H1 (cell line): Measurements from ENCODE around the gene PTCHD1. TPM values are rescaled to one million over a fixed set of nuclear protein-coding genes. Genes with fewer than 3 reads are reported as not detected.

Source experiments
- CTCF ChIA-PET: fragments of 300-600 bp; sonication (Branson Sonifier 250); formaldehyde crosslinking; loops from one replicate; lab custom pipeline; 2021; ENCODE audit not compliant: partially characterized antibody; lab: Charles Lee
- POLR2A ChIA-PET: fragments of 300-600 bp; sonication (Branson Sonifier 250); formaldehyde crosslinking; loops from one replicate; lab custom pipeline; 2021; ENCODE audit warnings: inconsistent platforms; ENCODE audit not compliant: partially characterized antibody; lab: Charles Lee
- DNase-seq, 2 experiments: peaks; one replicate each; pipeline versions ENCODE4 v3.0.0 to v3.0.0-alpha.2; 2010 to 2022; ENCODE audit warnings: low spot score in 2 of 2, low read depth in 1 of 2, mixed read lengths in 1 of 2
- FAIRE-seq: peaks from 2 replicates; lab custom pipeline; 2011; peaks lifted over from hg19 to GRCh38; lab: Jason Lieb, UNC
- H2AFZ ChIP-seq: 2 replicates; pipeline ENCODE4 v1.8.1; 2012; ENCODE audit warnings: low read length, inconsistent platforms
- H2AK5ac ChIP-seq: 2 replicates; pipeline ENCODE4 v1.6.1; 2013; ENCODE audit warnings: low read depth, low read length
- H2BK120ac ChIP-seq: replicated peaks from 2 replicates; pipeline ENCODE3; 2013; ENCODE audit warnings: low read depth, low read length, inconsistent platforms
- H2BK12ac ChIP-seq: 2 replicates; pipeline ENCODE4 v1.6.1; 2013; ENCODE audit warnings: low read depth, low read length
- H2BK15ac ChIP-seq: 2 replicates; pipeline ENCODE4 v1.6.1; 2013; ENCODE audit warnings: low read length
- H2BK20ac ChIP-seq: 2 replicates; pipeline ENCODE4 v1.6.1; 2013; ENCODE audit warnings: low read length
- H2BK5ac ChIP-seq: 2 replicates; pipeline ENCODE4 v1.6.1; 2013; ENCODE audit warnings: low read depth, low read length
- H3K14ac ChIP-seq: 2 replicates; pipeline ENCODE4 v1.6.1; 2013; ENCODE audit warnings: inconsistent platforms; ENCODE audit not compliant: insufficient read length
- H3K18ac ChIP-seq: 2 replicates; pipeline ENCODE4 v1.6.1; 2013; ENCODE audit warnings: low read length; ENCODE audit errors: extremely low read depth
- H3K23ac ChIP-seq: 2 replicates; pipeline ENCODE4 v1.6.1; 2013; ENCODE audit warnings: inconsistent platforms; ENCODE audit not compliant: insufficient read length
- H3K23me2 ChIP-seq: 2 replicates; pipeline ENCODE4 v1.6.1; 2013; ENCODE audit warnings: low read depth, low read length
- H3K27ac ChIP-seq: 2 replicates; pipeline ENCODE4 v1.6.1; 2011; ENCODE audit warnings: low read depth, low read length, inconsistent platforms
- H3K27me3 ChIP-seq, 4 experiments: replicated peaks in 1 of 4; 1 replicate in 1 of 4; 2 replicates in 3 of 4; pipeline versions ENCODE4 v1.6.1 to v1.8.1; 2011 to 2013; ENCODE audit warnings: low read length in 3 of 4, mild to moderate bottlenecking in 3 of 4, inconsistent platforms in 2 of 4, mixed read lengths in 2 of 4, moderate library complexity in 1 of 4; ENCODE audit not compliant: control insufficient read depth in 3 of 4, insufficient read depth in 3 of 4; ENCODE audit errors: extremely low read depth in 1 of 4
- H3K36me3 ChIP-seq, 4 experiments: 2 replicates each; pipeline versions ENCODE4 v1.6.1 to v1.8.1; 2011 to 2013; ENCODE audit warnings: mild to moderate bottlenecking in 4 of 4, low read length in 3 of 4, moderate library complexity in 2 of 4, control low read depth in 1 of 4, inconsistent platforms in 1 of 4; ENCODE audit not compliant: insufficient read depth in 4 of 4, control insufficient read depth in 2 of 4
- H3K4ac ChIP-seq: replicated peaks from 2 replicates; pipeline ENCODE3; 2013; ENCODE audit warnings: low read length, low read depth, mixed read lengths, inconsistent platforms; ENCODE audit not compliant: insufficient read length
- H3K4me1 ChIP-seq, 4 experiments: replicated peaks in 1 of 4; 1 replicate in 1 of 4; 2 replicates in 3 of 4; pipeline versions ENCODE4 v1.6.1 to v1.8.1; 2011 to 2013; ENCODE audit warnings: low read length in 3 of 4, inconsistent platforms in 2 of 4, mixed read lengths in 1 of 4; ENCODE audit not compliant: insufficient read depth in 4 of 4, control insufficient read depth in 3 of 4
- H3K4me2 ChIP-seq, 2 experiments: 2 replicates each; pipeline versions ENCODE4 v1.6.1 to v1.8.1; 2011 to 2013; ENCODE audit warnings: low read depth in 2 of 2, low read length in 2 of 2, control low read depth in 1 of 2, inconsistent platforms in 1 of 2, mild to moderate bottlenecking in 1 of 2; ENCODE audit not compliant: insufficient read depth in 1 of 2
- H3K4me3 ChIP-seq, 4 experiments: fragments of 200-600, 300-600 bp in 1 of 4; sonication (generic), shearing (Covaris generic), sonication (Bioruptor Twin) in 1 of 4; 2 replicates each; pipeline versions ENCODE4 v1.5.1 to v1.8.1; 2011 to 2016; ENCODE audit warnings: low read length in 4 of 4, low read depth in 3 of 4, control low read depth in 2 of 4, inconsistent platforms in 2 of 4, mild to moderate bottlenecking in 2 of 4, mixed read lengths in 1 of 4, moderate library complexity in 1 of 4; ENCODE audit not compliant: insufficient read depth in 2 of 4; ENCODE audit errors: extremely low read depth in 1 of 4
- H3K56ac ChIP-seq: replicated peaks from 2 replicates; pipeline ENCODE3; 2013; ENCODE audit warnings: low read depth, mild to moderate bottlenecking, mixed read lengths, low read length, inconsistent platforms; ENCODE audit not compliant: insufficient read length
- H3K79me1 ChIP-seq: 2 replicates; pipeline ENCODE4 v1.6.1; 2013; ENCODE audit warnings: low read depth, low read length, control low read depth
- H3K79me2 ChIP-seq, 2 experiments: 2 replicates each; pipeline versions ENCODE4 v1.6.1 to v1.8.1; 2012 to 2013; ENCODE audit warnings: low read length in 2 of 2, mild to moderate bottlenecking in 2 of 2, inconsistent platforms in 1 of 2; ENCODE audit not compliant: insufficient read depth in 2 of 2, control insufficient read depth in 1 of 2
- H3K9ac ChIP-seq, 4 experiments: replicated peaks in 1 of 4; 1 replicate in 1 of 4; 2 replicates in 3 of 4; pipeline versions ENCODE4 v1.6.1 to v1.8.1; 2011 to 2013; ENCODE audit warnings: low read depth in 3 of 4, low read length in 3 of 4, control low read depth in 2 of 4, mild to moderate bottlenecking in 2 of 4, moderate library complexity in 2 of 4, inconsistent platforms in 1 of 4; ENCODE audit errors: extremely low read depth in 1 of 4
- H3K9me3 ChIP-seq, 2 experiments: 2 replicates each; pipeline versions ENCODE4 v1.6.1 to v1.8.1; 2012 to 2013; ENCODE audit warnings: mild to moderate bottlenecking in 2 of 2, moderate library complexity in 2 of 2, control low read depth in 1 of 2, inconsistent platforms in 1 of 2, low read depth in 1 of 2, low read length in 1 of 2, mixed read lengths in 1 of 2; ENCODE audit not compliant: insufficient read depth in 2 of 2
- H4K20me1 ChIP-seq, 2 experiments: replicated peaks in 1 of 2; 2 replicates each; pipeline versions ENCODE3 to v1.8.1; 2011 to 2013; ENCODE audit warnings: inconsistent platforms in 2 of 2, low read length in 2 of 2, mild to moderate bottlenecking in 1 of 2; ENCODE audit not compliant: insufficient read depth in 2 of 2, control insufficient read depth in 1 of 2
- H4K5ac ChIP-seq: 2 replicates; pipeline ENCODE4 v1.6.1; 2013; ENCODE audit warnings: low read length, low read depth, mixed read lengths, inconsistent platforms; ENCODE audit not compliant: insufficient read length
- H4K8ac ChIP-seq: 2 replicates; pipeline ENCODE4 v1.8.0; 2013; ENCODE audit warnings: mild to moderate bottlenecking, moderate library complexity, low read length, inconsistent platforms; ENCODE audit not compliant: insufficient read depth; ENCODE audit errors: extremely low read depth
- H4K91ac ChIP-seq: replicated peaks from 2 replicates; pipeline ENCODE3; 2013; ENCODE audit warnings: low read length, mixed read lengths, inconsistent platforms; ENCODE audit not compliant: insufficient read length
- HDAC6 ChIP-seq: IDR thresholded peaks from one replicate; pipeline ENCODE4 v1.7.1; 2012; ENCODE audit warnings: low read depth, mild to moderate bottlenecking, inconsistent platforms, low read length, moderate library complexity
- TCF12 ChIP-seq: IDR thresholded peaks from 2 replicates; pipeline ENCODE4 v1.6.1; 2011; ENCODE audit warnings: low read depth, mild to moderate bottlenecking, low read length
- WGBS, 2 experiments: shearing (Covaris generic) in 1 of 2; methylation state at CpG; one replicate each; pipeline versions ENCODE4 v1.1.6 to v1.1.7; 2013 to 2015; ENCODE audit warnings: low lambda C conversion rate in 2 of 2, mixed read lengths in 2 of 2, inconsistent platforms in 1 of 2, low coverage in 1 of 2, missing lambda C conversion rate in 1 of 2; ENCODE audit not compliant: insufficient replicate concordance in 2 of 2, insufficient coverage in 1 of 2, insufficient read length in 1 of 2; ENCODE audit errors: extremely low coverage in 1 of 2, missing lambda C conversion rate in 1 of 2; 5-methylcytosine and 5-hydroxymethylcytosine counted together
- polyA plus RNA-seq, 7 experiments: library from polyadenylated mRNA; depleted of rRNA in 3 of 7; stranded (reverse) in 5 of 7; unstranded in 2 of 7; fragments of >200 nt in 5 of 7; fragments of 200-250 nt in 2 of 7; gene quantifications; 1 replicate in 5 of 7; 2 replicates in 1 of 7; 4 replicates in 1 of 7; pipeline versions ENCODE4 v1.2.1 to v1.2.3, GENCODE V29; 2011 to 2013; ENCODE audit warnings: missing spikeins in 2 of 7, mixed read lengths in 2 of 7
- total RNA-seq: library from RNA; stranded (reverse); fragmentation: NEBNext Ultra II Directional; extraction: Animal tissue kit (Norgen Biotek cat#: 25700); gene quantifications from 2 replicates; pipeline ENCODE4 v1.2.1, GENCODE V29; 2021

PTCHD1 gene
- total and polyA plus RNA-seq, 2 of the 8 experiments (the other 6 are each of a cell fraction or from before 2014, with no cell fraction given) = 0.53 to 2.4 TPM

DNA sequence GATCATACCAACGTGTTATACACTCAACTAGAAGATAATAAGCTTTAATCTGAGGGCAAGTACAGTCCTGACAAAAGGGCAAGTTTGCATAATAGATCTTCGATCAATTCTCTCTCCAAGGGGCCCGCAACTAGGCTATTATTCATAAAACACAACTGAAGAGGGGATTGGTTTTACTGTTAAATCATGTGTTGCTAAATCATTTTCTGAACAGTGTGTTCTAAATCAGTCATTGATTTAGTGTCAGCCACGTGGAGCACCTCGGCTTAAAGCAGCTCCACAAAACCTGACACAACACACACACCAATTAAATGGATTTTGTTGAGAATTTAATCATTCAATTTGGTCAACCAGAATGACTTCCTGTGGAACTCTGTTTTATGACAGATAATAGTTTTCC lies 61.6 kb downstream of the PTCHD1 start:
- no peak overlapping the region for H4K5ac ChIP-seq
- no peak overlapping the region for H2AK5ac ChIP-seq
- no peak overlapping the region for H3K4ac ChIP-seq
- no peak overlapping the region for H4K91ac ChIP-seq
- ChIA-PET CTCF (no interaction called here), POLR2A (no interaction called here)
- H4K8ac ChIP-seq = no peak overlapping the region
- H2AFZ ChIP-seq = no peak overlapping the region
- no peak overlapping the region for H3K23ac ChIP-seq
- no peak overlapping the region for H2BK15ac ChIP-seq
- no peak overlapping the region for H2BK12ac ChIP-seq
- H3K56ac ChIP-seq = no peak overlapping the region
- H3K14ac ChIP-seq = no peak overlapping the region
- H2BK20ac ChIP-seq = no peak overlapping the region
- no peaks in the 10 kb centered on the region for H3K23me2 ChIP-seq
- H2BK120ac ChIP-seq = no peak overlapping the region
- H4K20me1 ChIP-seq = no peaks in the 10 kb centered on the region
- no peaks in the 10 kb centered on the region for H3K27me3 ChIP-seq
- FAIRE-seq (no peak), DNase-seq (no peak)
- no peaks in the 10 kb centered on the region for H3K9me3 ChIP-seq
- H3K79me1 ChIP-seq = no peaks in the 10 kb centered on the region
- H2BK5ac ChIP-seq = no peak overlapping the region
- H3K4me1 ChIP-seq = no peaks in the 10 kb centered on the region
- no peak overlapping the region for H3K4me2 ChIP-seq
- no peak overlapping the region; the same call in 1 of the 2 replicates for H3K18ac ChIP-seq
- no peaks in the 10 kb centered on the region for H3K36me3 ChIP-seq
- no peak overlapping the region for H3K4me3 ChIP-seq
- 94% methylated on average over 5 of the region's 5 CpGs; no CpG with 5 or more reads in 1 of the 2 experiments for WGBS, 2 experiments
- H3K27ac ChIP-seq = no peak overlapping the region
- H3K79me2 ChIP-seq = no peaks in the 10 kb centered on the region
- no peak overlapping the region for H3K9ac ChIP-seq
- TF ChIP-seq HDAC6 (no peak), TCF12 (no peak)
- TF ChIP-seq, all 59 proteins: peak for 0
